GM10266 (cell line): ENCODE results near the gene SEZ6L.

Source experiments
- DNase-seq: peaks from one replicate; pipeline ENCODE4 v3.0.0; 2012; ENCODE audit errors: extremely low spot score
- TF ChIP-seq, protein P1 (sequence below): IDR thresholded peaks from 2 replicates; pipeline ENCODE4 v1.5.1; 2012; ENCODE audit warnings: mild to moderate bottlenecking, low read depth; ENCODE audit not compliant: control insufficient read depth, insufficient read depth; ENCODE audit errors: missing control alignments

The SEZ6L gene

DNA sequence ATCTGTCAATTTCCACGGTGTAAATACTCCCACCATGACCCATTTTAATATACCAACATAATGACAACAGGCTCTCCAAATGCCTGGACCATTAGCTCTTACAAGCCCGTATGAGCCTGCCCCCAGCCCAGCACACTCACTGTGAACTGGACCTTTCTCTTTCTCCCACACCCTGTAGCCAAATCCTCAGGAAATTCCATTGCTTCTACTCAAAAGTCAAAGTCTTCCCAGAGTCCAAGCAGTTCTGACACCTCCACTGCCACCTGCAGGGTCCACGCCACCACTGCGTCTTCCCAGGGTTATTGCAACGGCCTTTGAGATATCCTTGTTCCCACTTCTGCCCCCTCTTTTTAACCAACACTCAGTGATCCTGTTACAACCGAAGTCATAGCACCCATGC, 149.7 kb downstream of the SEZ6L start:
- TF ChIP-seq, protein P1, sequence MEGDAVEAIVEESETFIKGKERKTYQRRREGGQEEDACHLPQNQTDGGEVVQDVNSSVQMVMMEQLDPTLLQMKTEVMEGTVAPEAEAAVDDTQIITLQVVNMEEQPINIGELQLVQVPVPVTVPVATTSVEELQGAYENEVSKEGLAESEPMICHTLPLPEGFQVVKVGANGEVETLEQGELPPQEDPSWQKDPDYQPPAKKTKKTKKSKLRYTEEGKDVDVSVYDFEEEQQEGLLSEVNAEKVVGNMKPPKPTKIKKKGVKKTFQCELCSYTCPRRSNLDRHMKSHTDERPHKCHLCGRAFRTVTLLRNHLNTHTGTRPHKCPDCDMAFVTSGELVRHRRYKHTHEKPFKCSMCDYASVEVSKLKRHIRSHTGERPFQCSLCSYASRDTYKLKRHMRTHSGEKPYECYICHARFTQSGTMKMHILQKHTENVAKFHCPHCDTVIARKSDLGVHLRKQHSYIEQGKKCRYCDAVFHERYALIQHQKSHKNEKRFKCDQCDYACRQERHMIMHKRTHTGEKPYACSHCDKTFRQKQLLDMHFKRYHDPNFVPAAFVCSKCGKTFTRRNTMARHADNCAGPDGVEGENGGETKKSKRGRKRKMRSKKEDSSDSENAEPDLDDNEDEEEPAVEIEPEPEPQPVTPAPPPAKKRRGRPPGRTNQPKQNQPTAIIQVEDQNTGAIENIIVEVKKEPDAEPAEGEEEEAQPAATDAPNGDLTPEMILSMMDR, result peak; percentile 31
- DNase-seq, result no peak

DNA sequence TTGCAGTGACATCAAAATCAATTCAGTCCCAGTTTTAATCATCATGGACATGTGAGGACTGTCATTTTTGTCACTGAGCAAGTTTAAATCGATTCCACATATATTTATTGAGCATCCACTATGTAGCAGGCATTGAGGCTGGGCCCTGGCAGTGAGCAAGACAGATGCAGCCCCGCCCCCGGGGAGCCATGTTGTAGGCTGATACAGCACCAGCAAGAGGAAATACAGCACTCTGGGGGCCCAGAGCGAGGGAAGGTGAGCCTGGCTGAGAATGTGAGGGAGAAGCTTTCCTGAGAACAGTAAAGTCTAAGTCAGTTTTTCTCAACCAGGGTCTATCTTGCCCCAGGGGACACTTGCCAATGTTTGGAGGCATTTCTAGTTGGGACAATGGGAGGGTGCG, 151.2 kb downstream of the SEZ6L start:
- TF ChIP-seq, protein P1, result no peak

DNA sequence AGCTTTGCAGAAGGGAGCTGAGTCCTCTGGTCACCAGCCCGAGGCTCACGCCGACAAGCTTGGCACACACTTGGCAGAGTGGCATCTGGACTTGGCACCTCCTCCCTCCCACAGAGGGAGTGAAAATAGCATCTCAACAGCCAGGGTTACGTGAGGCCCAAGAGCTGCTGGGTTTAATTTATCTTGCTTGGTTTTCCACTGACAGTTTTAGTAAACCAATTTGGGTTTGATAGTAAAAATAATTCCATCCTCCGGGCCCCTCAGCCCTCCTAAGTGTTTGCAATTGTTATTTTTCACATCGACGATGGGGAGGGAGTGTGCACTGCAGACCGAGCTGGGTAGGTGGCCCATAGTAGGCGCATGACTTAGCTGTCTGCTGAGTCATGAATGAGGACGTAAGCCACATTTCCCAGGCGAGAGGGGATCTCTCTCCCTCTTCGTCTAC, 152.2 kb downstream of the SEZ6L start:
- DNase-seq, result no peak
- TF ChIP-seq, protein P1, result no peak

More for the DNA sequence above, 151.2 kb downstream of the SEZ6L start:
- no peak for DNase-seq

DNA sequence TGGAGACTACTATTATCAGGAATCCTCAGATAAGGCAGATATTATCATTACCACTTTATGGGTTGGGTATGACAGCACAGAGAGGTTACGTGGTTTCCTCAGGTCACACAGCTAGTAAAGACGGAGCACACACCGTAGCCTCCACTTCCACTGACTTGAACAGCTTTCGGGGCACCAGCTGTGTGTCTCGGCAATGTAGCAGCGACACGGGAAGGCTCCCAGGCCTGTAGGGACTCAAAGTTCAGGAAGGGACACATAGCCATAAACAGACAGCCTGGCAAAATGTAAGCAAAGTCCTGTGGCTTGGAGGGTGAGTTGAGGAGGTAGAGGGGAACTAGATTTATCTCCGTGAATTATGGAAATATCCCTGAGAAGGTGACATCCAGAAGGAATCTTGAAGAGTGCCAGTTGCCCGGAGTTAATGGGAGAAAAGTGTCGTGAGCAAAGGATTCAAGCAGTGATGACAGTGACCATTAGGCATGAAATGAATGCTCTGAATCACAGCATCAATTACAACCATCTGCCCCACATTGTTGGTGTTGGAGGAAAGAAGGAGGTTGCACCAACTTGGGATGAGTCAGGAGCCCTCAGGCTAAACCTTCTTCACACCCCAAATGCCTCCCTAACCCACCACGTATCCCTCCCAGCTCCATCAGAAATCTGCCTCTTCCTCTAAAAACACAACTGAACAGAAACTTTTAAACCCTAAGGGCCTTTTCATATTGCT, 153.1 kb downstream of the SEZ6L start:
- TF ChIP-seq, protein P1, result no peak
- DNase-seq, result no peak

DNA sequence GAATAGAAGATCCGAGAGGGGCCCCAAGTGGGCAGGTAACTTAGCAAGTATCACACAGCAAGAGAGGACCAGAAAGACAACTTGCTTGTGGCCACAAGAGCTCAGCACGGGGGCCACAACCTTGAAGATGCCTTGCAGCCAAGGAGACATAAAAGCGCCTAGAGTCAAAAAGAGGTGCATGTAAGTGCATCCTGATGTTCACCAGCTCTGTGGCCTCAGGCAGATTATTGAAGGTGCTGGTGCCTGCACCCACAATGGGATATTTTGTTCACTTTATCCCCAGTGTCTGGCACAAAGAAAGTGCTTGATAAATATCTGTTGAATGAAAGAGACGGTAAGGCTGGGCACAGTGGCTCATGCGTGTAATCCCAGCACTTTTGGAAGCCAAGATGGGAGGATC, 153.8 kb downstream of the SEZ6L start:
- TF ChIP-seq, protein P1, result no peak
- DNase-seq, result no peak

DNA sequence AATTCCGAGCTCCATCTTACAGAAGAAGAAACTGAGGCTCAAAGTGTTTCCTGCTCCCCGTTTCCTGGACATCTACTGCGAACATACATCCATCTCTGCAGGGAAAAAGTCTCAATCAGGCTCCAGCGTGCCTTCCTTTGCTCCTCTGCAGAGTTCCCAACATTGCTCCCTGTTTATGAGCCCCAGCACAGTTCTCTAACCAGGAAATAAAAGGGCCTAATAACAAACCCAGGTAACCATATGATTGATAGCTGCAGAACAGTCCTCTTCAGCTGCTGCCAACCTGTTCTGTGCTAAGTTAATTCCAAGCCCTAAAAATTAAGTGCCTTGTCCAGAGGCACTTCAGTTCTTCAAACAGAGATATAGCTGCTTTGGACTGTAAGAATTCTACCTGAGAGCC, 154.9 kb downstream of the SEZ6L start:
- DNase-seq, result no peak
- TF ChIP-seq, protein P1, result no peak

DNA sequence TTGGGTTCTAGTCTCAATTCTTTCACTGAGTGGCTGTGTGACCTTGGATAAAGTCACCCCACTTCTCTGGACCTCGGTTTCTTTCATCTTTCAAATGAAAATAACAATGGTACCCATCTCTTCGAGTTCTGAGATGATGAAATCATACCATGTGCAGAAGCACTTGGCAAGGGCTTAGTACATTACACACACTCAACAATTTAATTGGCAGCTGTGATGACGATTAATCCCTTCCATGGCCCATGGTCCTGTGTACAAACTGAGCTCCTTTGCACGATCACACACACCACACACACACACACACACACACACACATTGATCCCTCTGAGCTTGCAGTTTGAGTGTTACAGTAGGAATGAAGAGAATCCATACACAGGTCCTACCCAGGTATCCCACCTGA, 156.4 kb downstream of the SEZ6L start:
- TF ChIP-seq, protein P1, result no peak
- no peak for DNase-seq
